Testis (tissue), 3 donors: ENCODE measurements around the gene CD48. TPM values are rescaled to one million over a fixed set of nuclear protein-coding genes. Genes with fewer than 3 reads are reported as not detected.
"Not testable (repeated sequence)": the region's sequence is repeated elsewhere in the genome, so short reads cannot be mapped to it uniquely, and the experiment has no call there.

Experiments
- DNase-seq: peaks from one replicate; pipeline ENCODE4 v3.0.0-alpha.2; 2019
- H3K27ac ChIP-seq, 2 donors: fragments of 200-600 bp; sonication (generic); one replicate each; pipeline ENCODE4 v1.5.1; 2019
- H3K27me3 ChIP-seq: fragments of 200-600 bp; sonication (generic); one replicate; pipeline ENCODE4 v1.5.1; 2019
- H3K36me3 ChIP-seq: fragments of 200-600 bp; sonication (generic); one replicate; pipeline ENCODE4 v1.5.1; 2017; ENCODE audit warnings: low read depth; ENCODE audit errors: missing control alignments
- H3K4me1 ChIP-seq: fragments of 200-600 bp; sonication (generic); one replicate; pipeline ENCODE4 v1.5.1; 2019
- H3K4me3 ChIP-seq, 2 donors: fragments of 200-600 bp; sonication (generic); one replicate each; pipeline ENCODE4 v1.5.1; 2017 to 2019
- H3K9me3 ChIP-seq: fragments of 200-600 bp; sonication (generic); one replicate; pipeline ENCODE4 v1.5.1; 2017
- CTCF ChIP-seq, 3 experiments: fragments of 450-650 bp in 2 of 3; fragments of 200-600 bp in 1 of 3; sonication (generic) in 1 of 3; IDR thresholded peaks; one replicate each; pipeline ENCODE4 v1.5.1; 2016 to 2019; ENCODE audit warnings: antibody characterized with exemption in 3 of 3, mild to moderate bottlenecking in 2 of 3, moderate library complexity in 1 of 3
- POLR2A ChIP-seq: fragments of 450-650 bp; IDR thresholded peaks from one replicate; pipeline ENCODE4 v1.6.1; 2017; ENCODE audit warnings: antibody characterized with exemption, mild to moderate bottlenecking, moderate library complexity
- WGBS, 2 donors: methylation state at CpG; one replicate each; pipeline ENCODE4 v1.1.5; 2018; 5-methylcytosine and 5-hydroxymethylcytosine counted together
- intact Hi-C: fragments of 100-400 bp; cut with DNase I; formaldehyde crosslinking; loops from one replicate; pipeline ENCODE4 v1.15.1; 2023; ENCODE audit warnings: low total_unique reads
- polyA plus RNA-seq: library from polyadenylated mRNA; stranded (reverse); fragments of 350-450 nt; fragmentation: Illumina TruSeq; extraction: RNeasy Lipid Tissue Mini Kit (QIAGEN cat#74804); gene quantifications from one replicate; pipeline ENCODE4 v1.2.3, GENCODE V29; 2014; ENCODE audit warnings: low read depth, low replicate concordance; ENCODE audit not compliant: insufficient read depth
- total RNA-seq, 2 donors: library from RNA; depleted of rRNA; stranded (reverse); fragments of >200 nt; gene quantifications; one replicate each; pipeline ENCODE4 v1.2.3, GENCODE V29; 2016

The CD48 gene
- total and polyA plus RNA-seq, 3 donors from 2014 or later: 0.63 to 6.1 (median 1.4) TPM

GRCh38 chr1:160652924-160653619 lies 58.5 kb downstream of the CD48 start:
- no peak overlapping the region for H3K27ac ChIP-seq
- intact Hi-C loops: no loop called here
- no peak for DNase-seq

GRCh38 chr1:160652065-160652641 lies 59.5 kb downstream of the CD48 start:
- H3K27ac ChIP-seq, intact Hi-C loops, DNase-seq, H3K9me3 ChIP-seq, H3K4me1 ChIP-seq, H3K27me3 ChIP-seq, H3K4me3 ChIP-seq, H3K36me3 ChIP-seq: not testable (repeated sequence)
- 43 to 49% methylated on average over 8 of the region's 8 CpGs for WGBS, 2 donors

More at GRCh38 chr1:160652924-160653619, 58.5 kb downstream of the CD48 start:
- WGBS, 2 donors: 85 to 92% methylated on average over 9 of the region's 9 CpGs
- Histone ChIP-seq H3K9me3 (no peaks in the 10 kb centered on the region), H3K36me3 (no peaks in the 10 kb centered on the region), H3K4me3 (no peak overlapping the region), H3K27me3 (no peaks in the 10 kb centered on the region), H3K4me1 (peaks cover 6% of the 10 kb centered on the region)
- TF ChIP-seq CTCF (IDR thresholded peaks at IDR 0.05): no peak
- TF ChIP-seq POLR2A: no peak

- intact Hi-C loops: no loop called here
- H3K36me3 ChIP-seq: no peaks in the 10 kb centered on the region
- H3K4me3 ChIP-seq: no peak overlapping the region
- 52 to 56% methylated on average over 1 of the region's 1 CpG for WGBS, 2 donors
- DNase-seq: no peak
- TF ChIP-seq POLR2A: no peak
- no peak for TF ChIP-seq CTCF (IDR thresholded peaks at IDR 0.05)
- H3K27ac ChIP-seq: no peak overlapping the region
- H3K9me3 ChIP-seq: no peaks in the 10 kb centered on the region
- H3K27me3 ChIP-seq: no peaks in the 10 kb centered on the region
- no peaks in the 10 kb centered on the region for H3K4me1 ChIP-seq
Measured at GRCh38 chr1:160651433-160652064, 60.1 kb downstream of the CD48 start.

GRCh38 chr1:160647329-160647720 lies 64.3 kb downstream of the CD48 start:
- intact Hi-C loops: no loop called here
- no peak overlapping the region for H3K4me3 ChIP-seq
- no peaks in the 10 kb centered on the region for H3K27me3 ChIP-seq
- no peaks in the 10 kb centered on the region for H3K36me3 ChIP-seq
- no peak for TF ChIP-seq CTCF (IDR thresholded peaks at IDR 0.05)
- no peak for TF ChIP-seq POLR2A
- no peaks in the 10 kb centered on the region for H3K4me1 ChIP-seq
- WGBS, 2 donors: 76 to 86% methylated on average over 3 of the region's 3 CpGs
- no peak overlapping the region for H3K27ac ChIP-seq
- no peak for DNase-seq
- H3K9me3 ChIP-seq: no peaks in the 10 kb centered on the region

- DNase-seq: no peak
- Histone ChIP-seq H3K27me3 (no peaks in the 10 kb centered on the region), H3K36me3 (no peaks in the 10 kb centered on the region), H3K4me1 (no peaks in the 10 kb centered on the region), H3K27ac (no peak within 1 kb of the TSS), H3K9me3 (no peaks in the 10 kb centered on the region), H3K4me3 (no peak within 1 kb of the TSS)
- intact Hi-C loops: no loop called here
- TF ChIP-seq CTCF (IDR thresholded peaks at IDR 0.05) (no peak), POLR2A (no peak)
- 59 to 60% methylated on average over 11 of the region's 11 CpGs for WGBS, 2 donors
Measured at GRCh38 chr1:160646711-160647328, 64.8 kb downstream of the CD48 start, which contains the start of gene SLAMF1. SLAMF1 (minus strand) TSS chr1:160647044; CDS start chr1:160646945, 99 bp downstream.
